GM12878 (cell line): ENCODE data around the gene USP25. TPM values are rescaled to one million over a fixed set of nuclear protein-coding genes. Genes with fewer than 3 reads are reported as not detected.

Experiments used
- ATAC-seq: fragments of 200-7000 bp; cut with Tn5 transposase; 3 replicates; pipeline ENCODE4 v1.9.1; 2020; ENCODE audit warnings: mild to moderate bottlenecking, moderate library complexity
- BruUV-seq: library from RNA; stranded (reverse); fragments of 400-500 nt; replicated peaks from 2 replicates; lab custom pipeline; 2021; lab: Mats Ljungman, UMichigan
- CTCF ChIA-PET: fragments of 300-600 bp; sonication (Branson Sonifier 250); formaldehyde crosslinking; extraction: SDS; loops from one replicate; lab custom pipeline; 2021; ENCODE audit warnings: inconsistent platforms; lab: Yijun Ruan, JAX
- POLR2A ChIA-PET: fragments of 350-600 bp; formaldehyde crosslinking; extraction: SDS; loops from one replicate; lab custom pipeline; 2021; ENCODE audit warnings: inconsistent platforms; lab: Charles Lee
- RAD21 ChIA-PET: fragments of 300-600 bp; sonication (Branson Sonifier 250); formaldehyde crosslinking; loops from one replicate; lab custom pipeline; 2023; ENCODE audit warnings: antibody characterized with exemption; ENCODE audit not compliant: unreplicated experiment; lab: Charles Lee
- SMC1A ChIA-PET: fragments of 300-600 bp; sonication (Branson Sonifier 250); formaldehyde crosslinking; loops from one replicate; lab custom pipeline; 2023; ENCODE audit not compliant: unreplicated experiment, uncharacterized antibody; lab: Charles Lee
- DNase-seq: peaks from one replicate; pipeline ENCODE4 v3.0.0-alpha.2; 2011; ENCODE audit warnings: low read depth, low spot score
- FAIRE-seq: peaks from 3 replicates; lab custom pipeline; 2011; peaks lifted over from hg19 to GRCh38; lab: Jason Lieb, UNC
- H2AFZ ChIP-seq: 2 replicates; pipeline ENCODE4 v1.6.0; 2011; ENCODE audit warnings: low read depth, low read length, control low read depth; ENCODE audit not compliant: control insufficient read depth
- H3K27ac ChIP-seq: 2 replicates; pipeline ENCODE4 v1.5.1; 2011; ENCODE audit warnings: control low read depth; ENCODE audit not compliant: control insufficient read depth, insufficient read depth
- H3K27me3 ChIP-seq, 2 experiments: replicated peaks in 1 of 2; 2 replicates each; pipeline versions ENCODE4 v1.6.0 to v1.6.1; 2011; ENCODE audit warnings: low read length in 1 of 2; ENCODE audit not compliant: control insufficient read depth in 2 of 2, insufficient read depth in 2 of 2
- H3K36me3 ChIP-seq, 2 experiments: 2 replicates each; pipeline ENCODE4 v1.5.1; 2011; ENCODE audit warnings: low read length in 1 of 2; ENCODE audit not compliant: control insufficient read depth in 2 of 2, insufficient read depth in 2 of 2
- H3K4me1 ChIP-seq: 2 replicates; pipeline ENCODE4 v1.6.1; 2011; ENCODE audit warnings: mild to moderate bottlenecking, low read length, moderate library complexity, mixed read lengths; ENCODE audit not compliant: control insufficient read depth, insufficient read depth
- H3K4me2 ChIP-seq: 2 replicates; pipeline ENCODE4 v1.6.0; 2011; ENCODE audit warnings: control low read depth; ENCODE audit not compliant: control insufficient read depth, insufficient read depth
- H3K4me3 ChIP-seq: fragments of 200-600 bp; sonication (generic); 2 replicates; pipeline ENCODE4 v1.5.1; 2016
- H3K79me2 ChIP-seq: 2 replicates; pipeline ENCODE4 v1.6.0; 2011; ENCODE audit warnings: low read length; ENCODE audit not compliant: control insufficient read depth, insufficient read depth
- H3K9ac ChIP-seq: 2 replicates; pipeline ENCODE4 v1.8.0; 2011; ENCODE audit warnings: low read length, control low read depth, mixed read lengths; ENCODE audit not compliant: control insufficient read depth, insufficient read depth
- H3K9me3 ChIP-seq: replicated peaks from 3 replicates; pipeline ENCODE4 v1.5.1; 2011; ENCODE audit warnings: mild to moderate bottlenecking, low read length; ENCODE audit not compliant: control insufficient read depth, insufficient read depth
- H4K20me1 ChIP-seq: 2 replicates; pipeline ENCODE4 v1.6.0; 2011; ENCODE audit not compliant: control insufficient read depth, insufficient read depth
- BMI1 ChIP-seq: fragments of 450-650 bp; IDR thresholded peaks from 2 replicates; pipeline ENCODE4 v1.6.1; 2016; ENCODE audit warnings: mild to moderate bottlenecking, moderate library complexity, borderline replicate concordance
- CBX5 ChIP-seq: sonication (generic); IDR thresholded peaks from 2 replicates; pipeline ENCODE4 v1.6.1; 2016; ENCODE audit warnings: low read depth, moderate library complexity, mild to moderate bottlenecking, inconsistent platforms
- CHD2 ChIP-seq: IDR thresholded peaks from 2 replicates; pipeline ENCODE4 v1.6.1; 2011; ENCODE audit warnings: low read depth, low read length, improper control_type of control experiment, borderline replicate concordance
- LARP7 ChIP-seq: fragments of 450-650 bp; IDR thresholded peaks from 2 replicates; pipeline ENCODE4 v1.6.1; 2017; ENCODE audit warnings: mild to moderate bottlenecking
- NR2C2 ChIP-seq: IDR thresholded peaks from 2 replicates; pipeline ENCODE4 v1.6.1; 2011; ENCODE audit warnings: borderline replicate concordance, low read depth; ENCODE audit not compliant: control insufficient read depth, insufficient read length
- PAX8 ChIP-seq: fragments of 450-650 bp; IDR thresholded peaks from 2 replicates; pipeline ENCODE4 v1.6.1; 2017; ENCODE audit warnings: mild to moderate bottlenecking, moderate library complexity
- POLR2A ChIP-seq: IDR thresholded peaks from 2 replicates; pipeline ENCODE4 v1.6.1; 2011; ENCODE audit warnings: low read depth, mild to moderate bottlenecking, low read length
- RAD51 ChIP-seq: fragments of 450-650 bp; IDR thresholded peaks from 2 replicates; pipeline ENCODE4 v1.6.1; 2016; ENCODE audit warnings: moderate library complexity, mild to moderate bottlenecking, inconsistent platforms
- RCOR1 ChIP-seq: conservative IDR thresholded peaks from 2 replicates; pipeline ENCODE4 v1.6.1; 2012; ENCODE audit warnings: low read depth, low read length, improper control_type of control experiment
- RFX5 ChIP-seq: IDR thresholded peaks from 2 replicates; pipeline ENCODE4 v1.6.1; 2011; ENCODE audit warnings: low read depth, low read length, improper control_type of control experiment
- SMAD5 ChIP-seq: IDR thresholded peaks from 2 replicates; pipeline ENCODE4 v1.6.1; 2016; ENCODE audit warnings: antibody characterized with exemption, low read depth
- SREBF1 ChIP-seq: IDR thresholded peaks from 2 replicates; pipeline ENCODE4 v1.6.1; 2012; ENCODE audit warnings: mild to moderate bottlenecking, low read length
- STAT3 ChIP-seq: IDR thresholded peaks from 2 replicates; pipeline ENCODE4 v1.6.1; 2011; ENCODE audit warnings: low read depth, low read length, improper control_type of control experiment
- ZNF207 ChIP-seq: fragments of 450-650 bp; IDR thresholded peaks from 2 replicates; pipeline ENCODE4 v1.6.1; 2014; ENCODE audit warnings: antibody characterized with exemption, mild to moderate bottlenecking, borderline replicate concordance
- ZNF384 ChIP-seq: IDR thresholded peaks from 2 replicates; pipeline ENCODE4 v1.6.1; 2012; ENCODE audit warnings: low read depth, mild to moderate bottlenecking, low read length, improper control_type of control experiment, borderline replicate concordance
- ZNF622 ChIP-seq: fragments of 450-650 bp; IDR thresholded peaks from 2 replicates; pipeline ENCODE4 v1.6.1; 2017; ENCODE audit warnings: mild to moderate bottlenecking, inconsistent platforms
- WGBS: methylation state at CpG from one replicate; pipeline ENCODE4 v1.1.6; 2016; ENCODE audit warnings: low lambda C conversion rate; ENCODE audit not compliant: insufficient replicate concordance, insufficient coverage; ENCODE audit errors: missing lambda C conversion rate; 5-methylcytosine and 5-hydroxymethylcytosine counted together
- in situ Hi-C: fragments of 300-500 bp; cut with MboI; formaldehyde crosslinking; loops from 9 replicates; pipeline ENCODE4 v1.14.3; 2018; ENCODE audit warnings: mixed read lengths
- intact Hi-C: fragments of 100-400 bp; cut with micrococcal nuclease; formaldehyde crosslinking; loops from one replicate; pipeline ENCODE4 v1.14.2; 2022; ENCODE audit not compliant: unreplicated experiment
- polyA plus RNA-seq, 11 experiments: library from polyadenylated mRNA; depleted of rRNA in 4 of 11; unstranded in 6 of 11; stranded (reverse) in 5 of 11; fragments of >200 nt; fragmentation: Nextera tagmentation in 4 of 11; fragmentation: Illumina TruSeq in 1 of 11; extraction: Ambion mirVana in 4 of 11; extraction: Trizol in 1 of 11; gene quantifications; 1 replicate in 1 of 11; 2 replicates in 10 of 11; pipeline versions ENCODE4 v1.2.1 to v1.2.3, GENCODE V29; 2011 to 2016; ENCODE audit warnings: inconsistent platforms in 2 of 11, missing spikeins in 2 of 11, low read depth in 1 of 11
- total RNA-seq, 4 experiments: library from RNA; depleted of rRNA in 3 of 4; stranded (reverse); fragments of >200 nt in 3 of 4; fragmentation: Illumina TruSeq in 1 of 4; extraction: Trizol in 1 of 4; gene quantifications; 2 replicates each; pipeline versions ENCODE4 v1.2.1 to v1.2.3, GENCODE V29; 2013 to 2021
- TF ChIP-seq, protein P1 (sequence below): fragments of 450-650 bp; IDR thresholded peaks from 2 replicates; pipeline ENCODE4 v1.6.1; 2017; ENCODE audit warnings: mild to moderate bottlenecking, moderate library complexity

The USP25 gene
- total and polyA plus RNA-seq, 10 of the 15 experiments (the other 5 are each of a cell fraction or from before 2014, with no cell fraction given) = 1.5 to 31.3 (median 23.4) TPM

DNA sequence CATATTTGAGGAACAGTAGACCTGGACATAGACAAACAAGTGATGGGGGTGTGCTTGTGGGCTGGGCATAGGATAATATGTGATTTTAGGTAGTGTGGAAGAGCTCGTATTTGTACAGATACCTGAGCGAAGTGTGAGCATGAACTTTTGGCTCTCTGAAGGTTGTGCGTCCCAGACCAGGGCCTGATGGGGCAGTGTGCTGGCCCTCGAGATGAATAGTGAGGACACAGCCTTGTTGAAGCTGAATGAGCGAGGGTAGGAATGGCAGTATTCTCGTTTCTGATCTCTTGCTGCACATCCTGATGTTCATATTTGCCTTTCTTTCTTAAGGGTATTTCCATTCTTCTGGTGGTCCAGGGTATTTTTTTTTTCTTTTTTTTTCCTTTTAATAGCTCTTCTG, 41.5 kb downstream of the USP25 start:
- H4K20me1 ChIP-seq = no peaks in the 10 kb centered on the region
- no peak for TF ChIP-seq SMAD5
- RAD21 ChIA-PET = no interaction called here

GRCh38 chr21:15772654-15773053, 42.9 kb downstream of the USP25 start:
- Histone ChIP-seq H3K27me3 (no peaks in the 10 kb centered on the region), H3K9me3 (no peaks in the 10 kb centered on the region), H3K27ac (no peak overlapping the region), H3K4me1 (no peaks in the 10 kb centered on the region), H3K4me2 (no peak overlapping the region), H3K4me3 (no peak overlapping the region), H3K36me3 (peaks cover 0 to 3% of the 10 kb centered on the region in 2 experiments; a peak in 1 of 4 replicates), H4K20me1 (no peaks in the 10 kb centered on the region), H2AFZ (no peak overlapping the region), H3K79me2 (no peaks in the 10 kb centered on the region), H3K9ac (no peak overlapping the region)
- in situ Hi-C loops = no loop called here
- SMC1A ChIA-PET = interaction anchor here (1.7 kb wide), 1 partner anchor 9 kb away, joined by 8 read pairs; no protein-coding TSS in a partner anchor
- RAD21 ChIA-PET = no interaction called here
- CTCF ChIA-PET = no interaction called here
- intact Hi-C loops = no loop called here
- POLR2A ChIA-PET = interaction anchor here (1.0 kb wide), 1 partner anchor 8 kb away, joined by 3 read pairs; no protein-coding TSS in a partner anchor
- FAIRE-seq (no peak), DNase-seq (no peak), ATAC-seq (no peak)
- BruUV-seq = no TSS peak
- 98% methylated on average over 3 of the region's 3 CpGs for WGBS
- no peak for TF ChIP-seq CBX5
- no peak for TF ChIP-seq NR2C2
- no peak for TF ChIP-seq BMI1
- TF ChIP-seq, protein P1, sequence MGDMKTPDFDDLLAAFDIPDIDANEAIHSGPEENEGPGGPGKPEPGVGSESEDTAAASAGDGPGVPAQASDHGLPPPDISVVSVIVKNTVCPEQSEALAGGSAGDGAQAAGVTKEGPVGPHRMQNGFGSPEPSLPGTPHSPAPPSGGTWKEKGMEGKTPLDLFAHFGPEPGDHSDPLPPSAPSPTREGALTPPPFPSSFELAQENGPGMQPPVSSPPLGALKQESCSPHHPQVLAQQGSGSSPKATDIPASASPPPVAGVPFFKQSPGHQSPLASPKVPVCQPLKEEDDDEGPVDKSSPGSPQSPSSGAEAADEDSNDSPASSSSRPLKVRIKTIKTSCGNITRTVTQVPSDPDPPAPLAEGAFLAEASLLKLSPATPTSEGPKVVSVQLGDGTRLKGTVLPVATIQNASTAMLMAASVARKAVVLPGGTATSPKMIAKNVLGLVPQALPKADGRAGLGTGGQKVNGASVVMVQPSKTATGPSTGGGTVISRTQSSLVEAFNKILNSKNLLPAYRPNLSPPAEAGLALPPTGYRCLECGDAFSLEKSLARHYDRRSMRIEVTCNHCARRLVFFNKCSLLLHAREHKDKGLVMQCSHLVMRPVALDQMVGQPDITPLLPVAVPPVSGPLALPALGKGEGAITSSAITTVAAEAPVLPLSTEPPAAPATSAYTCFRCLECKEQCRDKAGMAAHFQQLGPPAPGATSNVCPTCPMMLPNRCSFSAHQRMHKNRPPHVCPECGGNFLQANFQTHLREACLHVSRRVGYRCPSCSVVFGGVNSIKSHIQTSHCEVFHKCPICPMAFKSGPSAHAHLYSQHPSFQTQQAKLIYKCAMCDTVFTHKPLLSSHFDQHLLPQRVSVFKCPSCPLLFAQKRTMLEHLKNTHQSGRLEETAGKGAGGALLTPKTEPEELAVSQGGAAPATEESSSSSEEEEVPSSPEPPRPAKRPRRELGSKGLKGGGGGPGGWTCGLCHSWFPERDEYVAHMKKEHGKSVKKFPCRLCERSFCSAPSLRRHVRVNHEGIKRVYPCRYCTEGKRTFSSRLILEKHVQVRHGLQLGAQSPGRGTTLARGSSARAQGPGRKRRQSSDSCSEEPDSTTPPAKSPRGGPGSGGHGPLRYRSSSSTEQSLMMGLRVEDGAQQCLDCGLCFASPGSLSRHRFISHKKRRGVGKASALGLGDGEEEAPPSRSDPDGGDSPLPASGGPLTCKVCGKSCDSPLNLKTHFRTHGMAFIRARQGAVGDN = no peak
- TF ChIP-seq ZNF384 = no peak
- no peak for TF ChIP-seq RAD51
- no peak for TF ChIP-seq PAX8
- TF ChIP-seq RFX5 = no peak
- no peak for TF ChIP-seq SREBF1
- TF ChIP-seq ZNF622 = no peak
- no peak for TF ChIP-seq POLR2A
- no peak for TF ChIP-seq CHD2
- no peak for TF ChIP-seq RCOR1
- TF ChIP-seq ZNF207 = no peak
- no peak for TF ChIP-seq STAT3
- no peak for TF ChIP-seq LARP7

More for the DNA sequence above, 41.5 kb downstream of the USP25 start:
- H3K79me2 ChIP-seq = no peaks in the 10 kb centered on the region
- intact Hi-C loops = no loop called here
- no peaks in the 10 kb centered on the region for H3K4me1 ChIP-seq
- no peak overlapping the region for H3K4me3 ChIP-seq
- ATAC-seq = no peak
- DNase-seq = no peak
- in situ Hi-C loops = no loop called here
- H3K9ac ChIP-seq = no peak overlapping the region
- no peaks in the 10 kb centered on the region for H3K27me3 ChIP-seq
- no peak overlapping the region for H2AFZ ChIP-seq
- CTCF ChIA-PET = no interaction called here
- SMC1A ChIA-PET = interaction anchor here (0.9 to 1.3 kb wide), 3 partner anchors 13 to 26 kb away, joined by 3 read pairs; no protein-coding TSS in a partner anchor
- no peak overlapping the region for H3K27ac ChIP-seq
- peaks cover 0 to 3% of the 10 kb centered on the region in 2 experiments; a peak in 2 of 4 replicates for H3K36me3 ChIP-seq
- POLR2A ChIA-PET = no interaction called here
- no peak overlapping the region for H3K4me2 ChIP-seq
- no TSS peak for BruUV-seq
- FAIRE-seq = no peak
- 99% methylated on average over 6 of the region's 6 CpGs for WGBS
- no peaks in the 10 kb centered on the region for H3K9me3 ChIP-seq
